Omental fat pad (tissue), 4 donors: ENCODE results near the gene CCDC154. TPM values are rescaled to one million over a fixed set of nuclear protein-coding genes. Genes with fewer than 3 reads are reported as not detected.

ENCODE experiments used
- ATAC-seq: fragments of 150-250 bp; one replicate; pipeline ENCODE4 v1.9.1; 2016; ENCODE audit warnings: mild to moderate bottlenecking, moderate library complexity; ENCODE audit not compliant: low FRiP score
- DNase-seq: peaks from one replicate; pipeline ENCODE4 v3.0.0-alpha.2; 2019; ENCODE audit warnings: low spot score
- CTCF ChIP-seq, 3 donors: fragments of 450-650 bp; IDR thresholded peaks; one replicate each; pipeline ENCODE4 v1.5.1; 2016 to 2017; ENCODE audit warnings: antibody characterized with exemption in 3 of 3, mild to moderate bottlenecking in 3 of 3, moderate library complexity in 2 of 3
- total RNA-seq, 4 donors: library from RNA; depleted of rRNA; stranded (reverse); fragments of >200 nt; gene quantifications; one replicate each; pipeline ENCODE4 v1.1.0, GENCODE V29; 2016

Gene CCDC154
- total RNA-seq, result 1 to 10 TPM in 1 of 4 donors, under 1 TPM in 3; 0.19 to 5.7 (median 0.37) TPM

GRCh38 chr16:1443980-1444729 lies at the start of gene CCDC154:
Gene CCDC154 (minus strand): TSS chr16:1444556. CDS start chr16:1444322, 234 bp downstream.
- no peak for DNase-seq
- ATAC-seq, result no peak
- TF ChIP-seq CTCF (IDR thresholded peaks at IDR 0.05), result no peak

- ATAC-seq (peak; percentile 26), DNase-seq (no peak)
- TF ChIP-seq CTCF (IDR thresholded peaks at IDR 0.05), result no peak
These were observed 49.4 kb upstream of the CCDC154 start for GRCh38 chr16:1493746-1494094.

GRCh38 chr16:1492923-1493745 lies 48.8 kb upstream of the CCDC154 start, which contains the start of gene TELO2:
Gene TELO2 (plus strand): TSS chr16:1493360. CDS start chr16:1494282, 922 bp downstream.
- ATAC-seq, result peak; percentile 79
- TF ChIP-seq CTCF (IDR thresholded peaks at IDR 0.05), result no peak
- DNase-seq, result peak; percentile 48

GRCh38 chr16:1492082-1492922 lies 47.9 kb upstream of the CCDC154 start:
- no peak for TF ChIP-seq CTCF (IDR thresholded peaks at IDR 0.05)
- ATAC-seq (no peak), DNase-seq (no peak)

GRCh38 chr16:1491327-1491726 lies 47.0 kb upstream of the CCDC154 start:
- DNase-seq (no peak), ATAC-seq (no peak)
- no peak for TF ChIP-seq CTCF (IDR thresholded peaks at IDR 0.05)

GRCh38 chr16:1489077-1489476 lies 44.7 kb upstream of the CCDC154 start:
- TF ChIP-seq CTCF (IDR thresholded peaks at IDR 0.05), result no peak
- ATAC-seq (no peak), DNase-seq (no peak)
